ENCODE measurements around the gene CAMK1D.

DNA sequence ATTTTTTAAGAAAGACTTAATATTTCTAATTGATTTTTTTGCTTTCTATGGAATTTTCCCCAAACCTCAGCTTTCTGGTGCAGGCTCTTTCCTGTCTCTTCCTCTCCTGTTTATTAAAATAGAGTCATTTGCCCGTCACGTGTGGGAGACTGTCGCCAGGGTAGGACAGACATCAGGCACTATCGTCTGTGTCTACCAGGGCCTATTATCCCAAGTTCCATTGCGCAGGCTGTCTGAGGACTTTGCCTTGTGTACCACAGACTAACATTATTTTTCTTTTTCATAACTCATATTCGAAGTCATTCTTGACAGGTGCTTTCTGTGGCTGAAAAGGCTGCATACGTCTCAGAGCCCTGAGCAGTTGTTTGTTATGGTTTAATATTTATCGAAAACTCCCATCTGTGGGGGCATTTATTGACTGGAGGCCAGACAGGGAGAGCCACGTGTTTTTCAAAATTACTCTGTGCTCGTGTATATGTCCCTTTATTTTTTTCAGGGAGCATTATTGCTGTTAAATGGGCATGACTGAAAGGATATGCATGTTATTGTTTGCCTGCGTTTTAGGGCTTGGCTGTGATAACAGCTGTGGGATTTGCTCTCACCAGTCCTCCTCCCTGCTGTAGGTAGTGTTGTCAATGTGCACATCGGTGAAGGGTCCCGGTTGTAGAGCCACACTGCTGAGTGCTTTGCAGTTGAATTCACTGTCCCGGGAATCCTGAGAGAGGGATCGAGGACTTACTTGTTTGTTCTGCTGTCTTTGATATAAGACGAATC is 89.8 kb downstream of the CAMK1D start:
- TF ChIP-seq, protein P1, sequence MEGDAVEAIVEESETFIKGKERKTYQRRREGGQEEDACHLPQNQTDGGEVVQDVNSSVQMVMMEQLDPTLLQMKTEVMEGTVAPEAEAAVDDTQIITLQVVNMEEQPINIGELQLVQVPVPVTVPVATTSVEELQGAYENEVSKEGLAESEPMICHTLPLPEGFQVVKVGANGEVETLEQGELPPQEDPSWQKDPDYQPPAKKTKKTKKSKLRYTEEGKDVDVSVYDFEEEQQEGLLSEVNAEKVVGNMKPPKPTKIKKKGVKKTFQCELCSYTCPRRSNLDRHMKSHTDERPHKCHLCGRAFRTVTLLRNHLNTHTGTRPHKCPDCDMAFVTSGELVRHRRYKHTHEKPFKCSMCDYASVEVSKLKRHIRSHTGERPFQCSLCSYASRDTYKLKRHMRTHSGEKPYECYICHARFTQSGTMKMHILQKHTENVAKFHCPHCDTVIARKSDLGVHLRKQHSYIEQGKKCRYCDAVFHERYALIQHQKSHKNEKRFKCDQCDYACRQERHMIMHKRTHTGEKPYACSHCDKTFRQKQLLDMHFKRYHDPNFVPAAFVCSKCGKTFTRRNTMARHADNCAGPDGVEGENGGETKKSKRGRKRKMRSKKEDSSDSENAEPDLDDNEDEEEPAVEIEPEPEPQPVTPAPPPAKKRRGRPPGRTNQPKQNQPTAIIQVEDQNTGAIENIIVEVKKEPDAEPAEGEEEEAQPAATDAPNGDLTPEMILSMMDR (IDR thresholded peaks at IDR 0.05; ENCODE audit: low read length) = no peak
- no peak for TF ChIP-seq EZH2 (IDR thresholded peaks at IDR 0.05; ENCODE audit: borderline replicate concordance, low read length)
